Activated CD4-positive, CD25-positive, alpha-beta regulatory T cell treated with anti-CD3 and anti-CD28 coated beads, Interleukin-2, amount 50 U/mL, for 24 hours (primary cell): ENCODE measurements around the gene FMO5.
"Not testable (repeated sequence)": the region's sequence is repeated elsewhere in the genome, so short reads cannot be mapped to it uniquely, and the experiment has no call there.

Experiments
- ATAC-seq, 2 donors: fragments of 150-1000 bp; cut with Tn5 transposase; one replicate each; pipeline ENCODE4 v1.10.0; 2021; ENCODE audit warnings: mild to moderate bottlenecking in 1 of 2, moderate library complexity in 1 of 2

The FMO5 gene, protein sequence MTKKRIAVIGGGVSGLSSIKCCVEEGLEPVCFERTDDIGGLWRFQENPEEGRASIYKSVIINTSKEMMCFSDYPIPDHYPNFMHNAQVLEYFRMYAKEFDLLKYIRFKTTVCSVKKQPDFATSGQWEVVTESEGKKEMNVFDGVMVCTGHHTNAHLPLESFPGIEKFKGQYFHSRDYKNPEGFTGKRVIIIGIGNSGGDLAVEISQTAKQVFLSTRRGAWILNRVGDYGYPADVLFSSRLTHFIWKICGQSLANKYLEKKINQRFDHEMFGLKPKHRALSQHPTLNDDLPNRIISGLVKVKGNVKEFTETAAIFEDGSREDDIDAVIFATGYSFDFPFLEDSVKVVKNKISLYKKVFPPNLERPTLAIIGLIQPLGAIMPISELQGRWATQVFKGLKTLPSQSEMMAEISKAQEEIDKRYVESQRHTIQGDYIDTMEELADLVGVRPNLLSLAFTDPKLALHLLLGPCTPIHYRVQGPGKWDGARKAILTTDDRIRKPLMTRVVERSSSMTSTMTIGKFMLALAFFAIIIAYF

DNA sequence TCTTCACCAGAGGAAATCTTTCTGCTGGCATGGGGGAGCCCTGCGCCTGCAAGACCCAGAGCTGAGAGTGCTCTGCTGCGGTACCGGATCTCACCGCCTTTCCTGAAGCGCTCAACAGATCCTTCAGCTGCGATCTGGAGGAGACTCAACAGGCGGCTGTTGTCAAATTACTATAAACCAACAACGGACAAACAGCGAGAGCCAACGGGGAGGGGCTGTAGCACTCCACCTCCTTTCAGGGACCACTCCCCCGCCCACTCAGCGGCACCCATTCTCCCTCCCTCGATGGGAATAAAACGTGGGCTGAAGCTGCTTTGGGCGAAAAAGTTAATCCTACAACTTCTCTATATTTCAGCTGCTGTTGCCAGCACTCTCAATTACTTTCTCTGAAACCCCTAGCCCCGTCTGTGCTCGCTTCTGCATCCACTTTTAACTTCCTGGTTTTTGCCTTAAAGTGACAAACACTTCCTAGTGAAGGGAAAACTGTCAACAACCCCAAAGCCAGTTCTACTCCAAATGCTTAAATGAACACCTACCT lies at the start of gene FMO5:
FMO5 (minus strand) TSS at position 147 of the 538 bp plus-strand sequence. CDS start 310 bp downstream, outside the sequence.
- ATAC-seq = peak; percentile 86 to 94

DNA sequence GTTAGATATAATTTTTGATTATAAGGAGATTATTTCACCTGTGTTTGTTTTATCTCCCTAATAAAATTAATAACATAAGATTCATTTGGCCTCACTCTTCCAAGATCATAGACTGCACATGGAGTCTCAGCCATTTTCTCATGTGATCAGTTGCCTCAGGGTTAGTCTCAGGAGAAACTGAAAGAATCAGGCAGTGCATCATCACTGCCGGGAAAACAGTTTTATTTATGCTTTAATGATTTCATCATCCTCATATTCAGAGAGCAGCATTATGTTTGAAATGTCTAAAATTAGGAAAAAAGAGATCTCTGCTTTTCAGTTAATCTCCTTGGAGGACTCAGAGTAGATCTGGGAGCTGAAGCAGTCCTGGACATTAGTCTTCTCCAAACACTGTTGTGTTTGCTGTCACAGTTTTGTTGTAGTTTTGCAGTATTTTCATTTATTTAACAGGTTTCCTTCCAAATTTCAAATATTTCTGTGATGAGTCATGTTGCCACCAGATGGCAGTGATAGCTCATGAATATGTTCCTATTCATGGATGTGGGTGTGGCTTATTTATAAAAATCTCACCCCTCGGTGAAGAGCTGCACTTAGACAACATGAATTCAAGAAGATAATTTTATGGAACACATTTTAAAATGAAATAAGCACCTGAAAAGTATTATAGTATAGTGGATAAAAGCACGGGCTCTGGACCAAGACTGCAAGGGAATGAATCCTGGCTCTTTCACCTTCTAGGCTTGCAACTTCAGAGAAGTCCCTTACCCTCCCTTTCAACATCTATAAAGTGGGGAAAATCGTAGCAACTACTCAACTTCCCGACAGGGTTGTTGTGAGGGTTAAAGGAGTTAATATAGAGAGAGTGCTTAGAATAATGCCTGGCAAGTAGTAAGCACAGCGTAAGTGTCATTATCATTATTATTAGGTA lies 48.5 kb upstream of the FMO5 start:
- peak in 1 of 2 donors; percentile 58 for ATAC-seq

DNA sequence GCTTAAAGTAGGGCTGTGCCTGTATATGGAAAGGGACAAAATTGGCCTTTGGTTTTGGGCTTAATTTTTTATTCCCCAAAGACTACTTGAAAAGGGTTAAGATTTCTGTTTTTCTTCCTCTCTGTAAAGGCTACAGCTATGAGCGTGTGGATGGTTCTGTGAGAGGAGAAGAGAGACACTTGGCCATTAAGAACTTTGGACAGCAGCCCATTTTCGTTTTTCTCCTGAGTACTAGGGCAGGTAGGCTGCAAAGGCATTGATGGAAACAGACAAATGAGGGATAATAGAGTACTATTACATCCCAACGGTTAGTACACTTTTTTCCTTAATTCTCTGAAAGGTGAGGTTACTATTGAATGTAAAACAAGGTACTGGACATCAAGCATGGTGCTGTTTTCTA lies 46.9 kb upstream of the FMO5 start:
- ATAC-seq = no peak

DNA sequence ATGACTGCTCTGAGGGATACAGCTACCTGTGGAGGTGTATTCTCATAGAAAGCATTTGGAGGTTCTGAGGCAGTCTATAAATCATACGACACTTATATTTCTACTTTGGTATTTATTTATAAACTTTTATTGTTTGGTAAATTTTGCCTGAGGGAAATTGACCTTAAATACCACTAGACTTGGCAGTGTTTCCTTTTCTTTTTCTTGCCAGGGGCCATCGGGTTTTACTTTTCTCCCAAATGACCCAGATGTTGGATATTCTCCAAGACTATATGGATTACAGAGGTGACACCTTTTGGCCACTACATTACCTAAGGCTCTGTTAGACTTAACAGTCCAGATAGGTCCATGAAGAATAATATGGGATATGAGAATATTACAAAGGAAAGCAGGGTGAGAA lies 45.6 kb upstream of the FMO5 start:
- ATAC-seq = no peak

DNA sequence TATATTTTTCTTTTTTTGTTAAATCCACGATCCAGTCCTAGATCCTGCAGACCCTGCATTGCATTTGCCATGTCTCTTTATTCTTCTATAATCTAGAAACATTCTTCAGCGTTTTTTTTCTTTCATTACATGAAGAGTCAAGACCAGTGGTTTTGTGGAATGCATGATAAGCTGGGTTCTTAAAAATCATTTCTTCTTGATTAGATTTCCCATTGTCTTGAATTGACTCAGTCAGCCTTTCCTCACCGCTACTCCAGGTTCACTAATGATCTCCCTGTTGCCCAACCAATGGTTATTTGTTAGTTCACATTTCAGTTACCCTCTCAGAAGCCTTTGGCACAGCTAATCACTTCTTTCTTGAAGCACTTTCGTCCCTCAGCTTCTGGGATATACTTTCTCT lies 42.6 kb upstream of the FMO5 start:
- ATAC-seq = no peak

DNA sequence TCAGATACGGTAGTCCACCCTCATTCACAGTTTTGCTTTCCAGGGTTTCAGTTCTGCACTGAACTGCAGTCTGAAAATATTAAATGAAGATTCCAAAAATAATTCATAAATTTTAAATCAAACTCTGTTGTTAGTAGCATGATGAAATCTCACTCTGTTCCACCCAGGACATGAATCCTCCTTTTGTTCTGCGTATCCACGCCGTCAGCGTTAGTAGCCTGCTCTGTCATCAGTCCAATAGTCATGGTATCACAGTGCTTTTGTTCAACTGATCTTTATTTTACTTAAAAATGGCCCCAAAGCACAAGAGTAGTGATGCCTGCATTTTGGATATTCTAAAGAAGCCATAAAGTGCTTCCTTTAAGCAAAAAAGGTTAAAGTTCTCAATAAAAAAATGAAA lies 41.2 kb upstream of the FMO5 start:
- no peak for ATAC-seq

DNA sequence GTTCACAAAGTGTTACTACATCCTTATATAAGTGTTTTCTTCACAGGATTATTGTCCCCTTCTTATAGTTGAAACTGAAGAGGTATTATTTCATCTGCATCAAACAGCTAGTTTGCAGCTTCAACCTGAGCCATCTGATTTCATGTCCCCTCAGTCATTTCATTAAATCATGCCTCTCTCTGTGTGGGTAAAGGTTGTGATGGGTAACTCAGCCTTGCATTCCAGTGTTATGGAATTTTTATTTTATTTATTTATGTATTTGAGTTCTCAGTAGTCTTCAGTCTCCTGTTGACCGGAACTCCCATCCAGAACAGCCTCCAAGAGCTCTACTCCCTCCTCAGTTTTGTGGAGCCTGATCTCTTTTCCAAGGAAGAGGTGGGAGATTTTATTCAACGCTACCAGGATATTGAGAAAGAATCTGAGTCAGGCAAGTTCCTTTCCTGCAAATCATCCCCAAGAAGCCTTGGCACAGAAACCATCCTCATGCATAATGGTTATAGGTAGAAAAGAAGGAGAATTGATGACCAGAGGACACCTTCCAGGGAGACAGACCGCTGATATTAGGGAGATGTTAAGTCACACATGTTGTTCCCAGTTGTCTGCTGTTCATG lies 39.1 kb upstream of the FMO5 start:
- ATAC-seq = no peak

DNA sequence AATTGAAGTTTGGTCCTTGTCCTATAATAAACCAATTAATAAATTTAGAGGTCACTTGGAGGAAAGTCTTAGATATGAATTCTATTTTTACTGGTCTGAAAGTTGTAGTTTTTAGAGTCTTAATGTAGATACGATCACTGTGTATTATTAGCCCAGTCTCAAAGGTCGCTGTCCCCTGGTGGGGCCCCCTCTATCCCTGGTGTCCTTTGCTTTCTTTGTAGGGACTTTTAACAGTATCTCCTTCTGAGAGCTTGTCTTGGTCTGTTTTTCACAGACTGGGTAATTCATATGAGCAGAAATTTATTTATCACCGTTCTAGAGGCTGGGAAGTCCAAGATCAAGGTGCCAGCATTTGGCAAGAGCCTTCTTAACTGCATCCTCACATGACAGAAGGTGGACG lies 35.8 kb upstream of the FMO5 start:
- no peak for ATAC-seq

DNA sequence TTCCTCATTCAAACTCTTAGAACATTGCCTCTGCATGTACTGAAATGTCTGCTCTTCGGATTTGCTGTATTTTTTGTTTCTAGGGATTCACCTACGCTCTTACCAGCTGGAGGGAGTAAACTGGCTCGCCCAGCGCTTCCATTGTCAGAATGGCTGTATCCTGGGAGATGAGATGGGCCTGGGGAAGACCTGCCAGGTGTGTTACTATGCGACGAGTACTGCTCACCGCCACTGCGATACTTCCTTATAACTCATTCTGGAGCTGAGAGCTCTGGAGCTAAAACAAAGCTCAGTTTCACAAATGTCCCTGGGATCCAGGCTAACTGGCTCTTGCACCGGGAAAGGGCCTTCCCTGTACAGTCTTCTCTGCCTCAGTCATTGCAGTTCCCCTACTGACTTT lies 27.4 kb upstream of the FMO5 start:
- no peak for ATAC-seq

DNA sequence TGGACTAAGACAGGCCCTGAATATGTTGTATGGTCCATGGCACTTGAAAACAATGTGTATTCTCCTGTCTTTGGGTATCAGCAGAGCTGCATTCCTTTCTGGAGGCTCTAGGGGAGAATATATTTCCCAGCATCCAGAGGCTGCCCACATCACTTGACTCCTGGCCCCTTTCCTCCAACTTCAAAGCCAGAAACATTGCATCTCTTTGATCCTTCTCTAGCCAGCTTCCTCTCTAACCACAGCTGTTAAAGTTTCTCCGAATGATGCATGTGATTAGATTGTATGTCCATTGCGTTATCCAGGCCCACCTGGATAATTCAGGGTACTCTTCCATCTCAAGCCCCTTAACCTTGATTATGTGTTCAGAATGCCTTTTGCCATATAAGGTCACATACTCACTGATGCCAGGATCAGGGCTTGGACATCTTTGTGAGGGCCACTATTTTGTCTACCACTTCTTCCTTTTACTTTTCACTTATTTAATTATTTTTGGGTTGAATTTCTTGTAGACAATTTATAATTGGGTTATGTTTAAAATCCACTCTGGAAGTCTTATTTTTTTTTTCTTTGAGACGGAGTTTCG lies 22.6 kb upstream of the FMO5 start:
- ATAC-seq = no peak

DNA sequence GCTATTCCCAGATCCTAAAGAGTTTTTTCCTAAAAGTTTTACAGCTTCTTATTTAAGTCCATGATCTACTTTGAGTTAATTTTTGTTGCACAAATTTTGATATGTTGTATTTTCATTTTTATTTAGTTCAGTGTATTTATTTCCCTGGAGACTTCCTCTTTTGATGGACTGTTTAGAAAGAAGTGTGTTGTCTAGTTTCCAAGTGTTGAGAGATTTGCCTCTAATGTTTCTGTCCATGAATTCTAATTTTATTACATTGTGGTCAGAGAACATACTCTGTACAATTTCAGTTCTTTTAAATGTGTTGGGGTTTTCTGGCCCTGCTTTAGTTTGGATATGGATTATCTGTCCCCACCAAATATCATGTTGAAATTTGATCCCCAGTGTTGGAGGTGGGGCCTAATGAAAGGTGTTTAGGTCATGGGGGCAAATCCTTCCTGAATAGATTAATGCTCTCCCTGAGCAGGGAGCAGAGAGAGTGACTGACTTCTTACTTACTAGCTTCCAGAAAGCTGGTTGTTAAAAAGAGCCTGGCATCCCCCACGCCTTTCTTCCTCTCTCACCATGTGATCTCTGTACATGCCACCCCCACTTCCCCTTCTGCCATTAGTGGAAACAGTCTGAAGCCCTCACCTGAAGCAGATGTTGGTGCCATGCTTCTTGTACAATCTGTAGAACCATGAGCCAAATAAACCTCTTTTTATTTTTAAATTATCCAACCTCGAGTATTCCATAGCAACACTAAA lies 21.9 kb upstream of the FMO5 start:
- ATAC-seq = no peak

DNA sequence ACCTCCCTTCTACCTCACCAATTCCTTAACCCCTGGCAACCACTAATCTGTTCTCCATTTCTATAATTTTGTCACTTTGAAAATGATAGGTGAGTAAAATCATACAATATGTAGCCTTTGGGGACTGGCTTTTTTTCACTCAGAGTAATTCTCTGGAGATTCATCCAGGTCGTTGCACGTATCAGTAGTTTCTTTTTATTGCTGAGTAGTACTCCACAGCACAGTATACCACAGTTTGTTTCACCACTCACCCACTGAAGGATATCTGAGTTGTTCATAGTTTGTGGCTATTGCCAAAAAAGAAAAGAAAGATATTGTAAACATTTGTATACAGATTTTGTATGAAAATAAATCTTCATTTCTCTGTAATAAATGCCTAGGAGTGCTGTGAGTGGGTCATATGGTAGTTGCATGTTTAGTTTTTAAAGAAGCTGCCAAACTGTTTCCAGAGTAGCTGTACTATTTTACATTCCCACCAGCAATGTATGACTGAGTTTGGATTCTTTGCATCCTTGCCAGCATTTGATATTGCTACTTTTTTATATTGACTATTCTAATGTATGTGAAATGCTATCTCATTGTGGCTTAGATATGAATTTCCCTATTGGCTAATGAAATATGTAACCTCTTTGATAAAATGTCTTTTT lies 21.0 kb upstream of the FMO5 start:
- ATAC-seq = no peak

DNA sequence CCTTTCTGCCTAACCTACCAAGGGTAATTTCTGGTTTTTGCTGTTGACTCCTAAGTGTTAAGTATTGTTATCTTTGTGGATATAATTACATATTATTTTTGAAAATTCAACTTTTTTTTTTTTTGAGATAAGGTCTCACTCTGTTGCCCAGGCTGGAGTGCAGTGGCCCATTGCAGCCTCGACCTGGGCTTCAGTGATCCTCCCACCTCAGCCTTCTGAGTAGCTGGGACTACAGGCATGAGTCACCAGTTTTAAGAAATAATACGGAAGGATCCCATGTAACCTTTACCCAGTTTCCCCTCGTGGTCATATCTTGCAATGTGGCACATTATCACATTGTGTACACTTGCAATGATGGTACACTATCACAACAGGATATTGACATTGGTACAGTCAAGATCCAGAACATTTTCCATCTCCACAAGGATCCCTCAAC lies 20.5 kb upstream of the FMO5 start:
- no peak for ATAC-seq

DNA sequence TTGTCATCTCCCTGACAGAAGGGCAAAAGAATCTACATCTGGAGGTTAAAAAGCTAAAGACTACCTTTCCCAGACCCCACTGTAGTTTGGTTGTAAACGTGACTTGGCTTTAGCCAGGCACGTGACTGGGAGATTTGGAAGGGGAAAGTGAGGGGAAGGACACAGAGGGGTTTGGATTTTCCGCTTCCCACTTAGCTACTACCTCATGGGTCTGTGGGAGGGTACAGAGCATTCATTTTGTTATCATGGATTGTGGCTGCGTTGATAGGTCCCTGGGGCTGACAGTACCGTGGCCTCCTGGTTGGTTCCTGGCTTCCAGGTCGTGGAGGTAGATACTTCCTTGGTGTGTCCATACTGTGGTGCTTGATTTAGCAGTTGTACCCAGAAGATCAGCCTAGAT lies 20.0 kb upstream of the FMO5 start:
- ATAC-seq = no peak

DNA sequence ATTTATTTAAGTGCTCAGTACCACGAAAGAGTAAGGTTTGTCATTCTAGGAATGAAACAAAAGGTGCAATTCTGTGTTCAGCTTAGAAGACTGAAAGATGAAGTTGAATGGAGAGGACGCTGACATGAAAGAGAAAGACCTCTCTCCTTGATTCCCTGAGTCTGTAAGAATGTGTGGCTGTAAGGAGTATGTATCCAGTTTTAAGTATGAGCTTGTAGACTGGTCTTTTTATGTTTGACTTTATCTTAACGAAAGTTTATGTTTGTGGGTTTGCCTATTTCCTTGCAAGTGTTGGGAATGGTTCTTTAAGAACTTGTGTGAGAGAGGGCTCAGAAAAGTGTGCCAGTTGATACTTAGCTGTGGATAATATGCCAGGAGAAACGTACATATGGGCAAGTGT lies 18.7 kb upstream of the FMO5 start:
- no peak for ATAC-seq

DNA sequence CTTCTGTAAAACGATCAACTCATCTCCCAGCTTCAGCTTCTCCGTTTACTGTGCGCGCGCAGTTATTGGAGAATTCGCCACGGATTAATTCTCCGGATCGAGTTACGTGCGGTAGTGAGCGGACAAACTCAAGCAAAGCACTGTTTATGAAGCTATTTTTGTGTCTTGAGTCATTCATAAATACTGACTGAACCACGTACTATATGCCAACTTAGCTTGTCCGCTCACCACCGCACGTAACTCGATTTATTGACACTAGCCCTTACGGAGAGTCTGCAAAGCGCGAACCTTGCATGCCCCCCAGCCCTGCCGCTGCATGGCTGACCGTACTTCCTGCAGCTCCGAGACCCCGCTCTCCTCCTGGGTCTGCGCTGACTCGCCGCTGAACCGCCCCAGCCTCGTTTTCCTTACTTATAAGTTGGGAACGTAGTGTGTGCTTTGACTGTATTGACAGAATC lies 18.1 kb upstream of the FMO5 start:
- ATAC-seq = peak; percentile 4 to 5

DNA sequence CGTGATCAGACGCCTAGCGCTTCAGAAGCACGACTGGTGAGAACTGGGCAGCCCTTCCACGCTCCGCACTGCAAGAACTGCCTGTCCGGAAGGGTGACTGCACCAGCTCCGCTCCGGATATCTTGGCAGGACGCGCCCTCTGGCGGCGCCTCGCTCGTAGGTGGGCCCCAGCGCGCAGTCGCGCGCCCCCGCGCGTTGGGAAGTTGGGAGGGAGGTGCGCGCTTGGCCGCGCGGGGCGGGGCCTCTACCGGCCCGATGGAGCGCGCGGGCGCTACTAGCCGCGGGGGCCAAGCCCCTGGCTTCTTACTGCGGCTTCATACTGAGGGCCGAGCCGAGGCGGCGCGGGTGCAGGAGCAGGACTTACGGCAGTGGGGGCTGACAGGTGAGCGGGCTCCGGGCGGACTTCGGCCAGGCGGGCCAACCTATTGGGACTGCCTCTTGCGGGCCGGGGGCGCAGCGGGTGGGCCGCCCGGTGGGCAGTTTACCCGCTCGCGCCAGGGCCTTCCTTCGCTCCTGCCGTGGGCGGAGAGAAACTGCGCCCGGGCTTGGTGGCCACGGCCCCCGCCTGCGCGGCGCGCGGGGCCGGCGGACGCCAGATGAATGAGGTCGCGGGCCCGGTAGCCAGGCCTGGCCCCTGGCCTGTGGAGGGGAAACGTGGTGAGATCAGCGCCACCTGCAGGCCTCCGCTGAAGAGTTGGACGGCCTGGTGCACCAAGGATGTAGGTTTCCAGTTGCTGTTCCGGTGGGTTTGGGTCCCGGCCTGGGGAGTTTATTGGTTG lies 17.5 kb upstream of the FMO5 start, which contains the start of gene CHD1L:
CHD1L (plus strand) TSS at position 236 of the 779 bp plus-strand sequence; CDS start at position 256, 20 bp downstream.
- peak; percentile 89 to 90 for ATAC-seq

DNA sequence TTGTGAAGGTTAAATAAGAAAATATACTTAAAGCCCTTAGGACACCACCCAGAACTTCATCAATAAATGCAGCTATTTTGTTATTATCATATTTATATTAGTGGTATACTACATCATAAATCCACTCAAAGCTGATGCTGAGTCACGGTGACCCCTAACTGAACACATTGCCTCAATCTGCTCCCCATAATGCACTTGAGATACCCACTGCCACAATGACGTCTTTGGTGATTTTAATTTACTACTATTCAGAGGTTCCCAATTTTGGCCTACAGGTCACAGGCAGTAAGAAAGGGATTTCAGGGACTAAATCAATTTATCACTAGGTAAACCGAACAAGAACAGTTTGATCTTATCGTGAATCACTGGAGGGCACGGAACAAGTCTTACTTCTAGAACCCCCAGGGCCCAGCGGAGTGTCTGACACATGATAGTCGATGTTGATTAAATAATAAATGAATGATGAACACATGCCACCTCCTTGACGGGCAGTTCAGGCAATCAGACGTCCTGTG lies 16.9 kb upstream of the FMO5 start:
- ATAC-seq = no peak

DNA sequence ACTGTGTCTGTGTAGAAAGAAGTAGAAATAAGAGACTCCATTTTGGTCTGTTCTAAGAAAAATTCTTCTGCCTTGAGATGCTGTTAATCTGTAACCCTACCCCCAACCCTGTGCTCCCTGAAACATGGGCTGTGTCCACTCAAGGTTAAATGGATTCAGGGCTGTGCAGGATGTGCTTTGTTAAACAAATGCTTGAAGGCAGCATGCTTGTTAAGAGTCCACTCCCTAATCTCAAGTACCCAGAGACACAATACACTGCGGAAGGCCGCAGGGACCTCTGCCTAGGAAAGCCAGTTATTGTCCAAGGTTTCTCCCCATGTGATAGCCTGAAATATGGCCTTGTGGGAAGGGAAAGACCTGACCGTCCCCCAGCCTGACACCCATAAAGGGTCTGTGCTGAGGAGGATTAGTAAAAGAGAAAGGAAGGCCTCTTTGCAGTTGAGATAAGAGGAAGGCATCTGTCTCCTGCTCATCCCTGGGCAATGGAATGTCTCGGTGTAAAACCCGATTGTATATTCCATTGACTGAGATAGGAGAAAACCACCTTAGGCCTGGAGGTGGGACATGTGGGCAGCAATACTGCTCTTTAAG lies 15.1 kb upstream of the FMO5 start:
- ATAC-seq = not testable (repeated sequence)
